NCI-H748 treated with DMSO at 0.1 percent for 48 hours (cell line): ENCODE results near the gene GUCA2B.

ENCODE experiments used
- DNase-seq: peaks from one replicate; lab custom pipeline; 2025; lab: John Stamatoyannopoulos, UW

The GUCA2B gene

GRCh38 chr1:42186152-42186551 lies 32.9 kb downstream of the GUCA2B start:
- DNase-seq: no peak

GRCh38 chr1:42189931-42190853 lies 37.0 kb downstream of the GUCA2B start:
- no peak for DNase-seq

GRCh38 chr1:42191319-42191718 lies 38.1 kb downstream of the GUCA2B start:
- no peak for DNase-seq

- no peak for DNase-seq
Observed at GRCh38 chr1:42192106-42192505, 38.9 kb downstream of the GUCA2B start.

- DNase-seq: no peak
Observed at GRCh38 chr1:42195841-42196240, 42.6 kb downstream of the GUCA2B start.

GRCh38 chr1:42198251-42198650 lies 45.0 kb downstream of the GUCA2B start:
- DNase-seq: no peak

- no peak for DNase-seq
Observed at GRCh38 chr1:42201986-42202385, 48.8 kb downstream of the GUCA2B start.
